Mesendoderm (in vitro differentiated cells): ENCODE results near the gene FTCD.

ENCODE experiments used
- DNase-seq: peaks from one replicate; pipeline ENCODE4 v3.0.0; 2013
- H2AK5ac ChIP-seq: 2 replicates; pipeline ENCODE4 v1.6.1; 2013; ENCODE audit warnings: low read length, inconsistent platforms
- H2BK120ac ChIP-seq: 2 replicates; pipeline ENCODE4 v1.6.1; 2013; ENCODE audit warnings: low read depth, mild to moderate bottlenecking, low read length, moderate library complexity, mixed read lengths
- H2BK15ac ChIP-seq: replicated peaks from 2 replicates; pipeline ENCODE4 v1.6.1; 2013; ENCODE audit warnings: low read depth, mild to moderate bottlenecking, moderate library complexity
- H2BK5ac ChIP-seq: 2 replicates; pipeline ENCODE4 v1.6.1; 2013; ENCODE audit warnings: low read length, inconsistent platforms
- H3K18ac ChIP-seq: 2 replicates; pipeline ENCODE4 v1.6.1; 2013; ENCODE audit warnings: mild to moderate bottlenecking, low read length, mixed read lengths
- H3K23ac ChIP-seq: one replicate; pipeline ENCODE4 v1.6.1; 2013; ENCODE audit warnings: low read length
- H3K27ac ChIP-seq: 2 replicates; pipeline ENCODE4 v1.5.1; 2013; ENCODE audit warnings: low read depth, mild to moderate bottlenecking, inconsistent platforms, low read length, moderate library complexity
- H3K27me3 ChIP-seq: 2 replicates; pipeline ENCODE4 v1.6.1; 2013; ENCODE audit warnings: low read length, control low read depth, mild to moderate bottlenecking, inconsistent platforms; ENCODE audit not compliant: insufficient read depth, poor library complexity
- H3K36me3 ChIP-seq: 2 replicates; pipeline ENCODE4 v1.6.1; 2013; ENCODE audit warnings: low read length, inconsistent platforms; ENCODE audit not compliant: control insufficient read depth, insufficient read depth
- H3K4ac ChIP-seq: one replicate; pipeline ENCODE4 v1.6.1; 2013; ENCODE audit warnings: low read depth, mild to moderate bottlenecking, low read length, moderate library complexity
- H3K4me1 ChIP-seq: 2 replicates; pipeline ENCODE4 v1.6.1; 2013; ENCODE audit warnings: low read depth, low read length, inconsistent platforms; ENCODE audit not compliant: control insufficient read depth
- H3K4me2 ChIP-seq: 2 replicates; pipeline ENCODE4 v1.6.1; 2013; ENCODE audit warnings: low read length
- H3K4me3 ChIP-seq: 2 replicates; pipeline ENCODE4 v1.5.1; 2013; ENCODE audit warnings: mild to moderate bottlenecking, low read length
- H3K56ac ChIP-seq: one replicate; pipeline ENCODE4 v1.6.1; 2013; ENCODE audit warnings: low read length
- H3K79me1 ChIP-seq: 2 replicates; pipeline ENCODE4 v1.6.1; 2013; ENCODE audit warnings: low read length, inconsistent platforms
- H3K79me2 ChIP-seq: 2 replicates; pipeline ENCODE4 v1.6.1; 2013; ENCODE audit warnings: mild to moderate bottlenecking, low read length; ENCODE audit not compliant: control insufficient read depth, insufficient read depth
- H3K9ac ChIP-seq: 2 replicates; pipeline ENCODE4 v1.6.1; 2013; ENCODE audit warnings: low read length, inconsistent platforms
- H4K5ac ChIP-seq: one replicate; pipeline ENCODE4 v1.6.1; 2013; ENCODE audit warnings: low read length
- H4K8ac ChIP-seq: one replicate; pipeline ENCODE4 v1.6.1; 2013; ENCODE audit warnings: low read depth, mild to moderate bottlenecking, control low read depth, low read length, moderate library complexity
- WGBS: extraction: QIAGEN DNeasy Blood & Tissue Kit; methylation state at CpG from one replicate; pipeline ENCODE4 v1.1.7; 2013; ENCODE audit warnings: low lambda C conversion rate, missing lambda C conversion rate; ENCODE audit not compliant: insufficient coverage; ENCODE audit errors: extremely low coverage; 5-methylcytosine and 5-hydroxymethylcytosine counted together

Gene FTCD

GRCh38 chr21:46168659-46169386 is 13.4 kb upstream of the FTCD start:
- H3K18ac ChIP-seq = no peak overlapping the region
- H3K56ac ChIP-seq = no peak overlapping the region
- H4K5ac ChIP-seq = no peak overlapping the region
- H3K4me1 ChIP-seq = no peaks in the 10 kb centered on the region
- no peak overlapping the region for H3K4me3 ChIP-seq
- no peaks in the 10 kb centered on the region for H3K36me3 ChIP-seq
- no peaks in the 10 kb centered on the region for H3K27me3 ChIP-seq
- H3K23ac ChIP-seq = no peak overlapping the region
- no peak overlapping the region for H3K27ac ChIP-seq
- no peak overlapping the region for H3K4me2 ChIP-seq
- peaks cover 8% of the 10 kb centered on the region for H3K79me1 ChIP-seq
- no peaks in the 10 kb centered on the region for H3K79me2 ChIP-seq
- H2BK15ac ChIP-seq = no peak overlapping the region
- no CpG with 5 or more reads among the region's 8 CpGs for WGBS
- no peak overlapping the region for H4K8ac ChIP-seq
- H2BK120ac ChIP-seq = no peak overlapping the region
- H2AK5ac ChIP-seq = no peak overlapping the region
- H3K4ac ChIP-seq = no peak overlapping the region
- no peak overlapping the region for H3K9ac ChIP-seq
- H2BK5ac ChIP-seq = no peak overlapping the region
- DNase-seq = no peak

DNA sequence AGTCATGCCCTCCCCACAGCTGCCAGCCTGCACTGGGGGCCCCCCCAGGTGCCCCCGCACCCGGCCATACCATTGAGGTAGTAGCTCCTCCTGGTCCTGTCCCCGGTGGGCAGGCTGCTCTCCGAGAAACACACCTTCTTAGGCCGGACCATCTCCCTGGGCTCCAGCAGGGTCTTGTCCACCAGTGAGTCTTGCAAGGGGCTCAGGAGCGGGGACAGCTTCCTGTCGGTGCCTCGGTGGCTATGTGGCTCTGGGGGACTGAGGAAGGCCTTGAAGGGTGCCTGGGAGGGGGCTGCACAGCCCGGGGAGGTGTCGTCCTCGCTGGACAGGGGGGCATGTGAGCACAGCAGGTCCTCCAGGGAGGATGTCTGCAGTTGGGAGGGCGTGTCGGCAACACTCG is 12.9 kb upstream of the FTCD start:
- H3K79me1 ChIP-seq = peaks cover 6% of the 10 kb centered on the region
- H4K5ac ChIP-seq = no peak overlapping the region
- no peak overlapping the region for H3K27ac ChIP-seq
- no peaks in the 10 kb centered on the region for H3K36me3 ChIP-seq
- H3K56ac ChIP-seq = no peak overlapping the region
- H2BK120ac ChIP-seq = no peak overlapping the region
- H3K4me1 ChIP-seq = no peaks in the 10 kb centered on the region
- H3K4me2 ChIP-seq = no peak overlapping the region
- H3K18ac ChIP-seq = no peak overlapping the region
- H3K4ac ChIP-seq = no peak overlapping the region
- H2BK15ac ChIP-seq = no peak overlapping the region
- H4K8ac ChIP-seq = no peak overlapping the region
- H3K9ac ChIP-seq = no peak overlapping the region
- no peaks in the 10 kb centered on the region for H3K27me3 ChIP-seq
- WGBS = no CpG with 5 or more reads among the region's 14 CpGs
- no peak overlapping the region for H2BK5ac ChIP-seq
- H3K23ac ChIP-seq = no peak overlapping the region
- no peak overlapping the region for H2AK5ac ChIP-seq
- H3K79me2 ChIP-seq = no peaks in the 10 kb centered on the region
- no peak overlapping the region for H3K4me3 ChIP-seq
- DNase-seq = no peak

DNA sequence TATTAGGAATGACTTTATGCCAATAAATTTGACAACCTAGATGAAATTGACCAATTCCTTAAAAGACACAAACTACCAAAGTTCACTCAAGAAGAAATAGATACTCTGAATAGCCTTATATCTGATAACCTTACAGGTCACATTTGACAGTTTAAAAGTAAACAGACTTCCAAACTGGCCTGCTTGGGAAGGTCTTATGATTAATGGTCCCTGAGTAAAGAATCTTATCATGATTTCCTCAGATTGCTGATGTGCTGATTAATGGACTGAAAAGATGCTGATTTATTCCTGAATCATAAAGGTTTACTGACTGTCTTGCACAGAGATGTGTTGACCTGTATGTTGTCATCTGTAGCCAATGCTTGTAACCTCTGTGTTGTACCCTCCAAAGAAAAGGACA is 9.7 kb upstream of the FTCD start:
- Histone ChIP-seq H3K23ac (no peak overlapping the region), H3K27me3 (no peaks in the 10 kb centered on the region), H3K4me2 (no peak overlapping the region), H3K4me3 (no peak overlapping the region), H3K4me1 (no peaks in the 10 kb centered on the region), H3K4ac (no peak overlapping the region), H3K18ac (no peak overlapping the region), H2BK15ac (no peak overlapping the region), H3K56ac (no peak overlapping the region), H3K79me1 (no peaks in the 10 kb centered on the region), H3K36me3 (no peaks in the 10 kb centered on the region), H3K79me2 (no peaks in the 10 kb centered on the region), H3K9ac (no peak overlapping the region), H4K8ac (no peak overlapping the region), H2BK5ac (no peak overlapping the region), H4K5ac (no peak overlapping the region), H2BK120ac (no peak overlapping the region), H2AK5ac (no peak overlapping the region), H3K27ac (no peak overlapping the region)
- no peak for DNase-seq

- H3K4me1 ChIP-seq = no peaks in the 10 kb centered on the region
- no peak overlapping the region for H3K23ac ChIP-seq
- no peak overlapping the region for H2BK120ac ChIP-seq
- H3K18ac ChIP-seq = no peak overlapping the region
- no peak overlapping the region for H2AK5ac ChIP-seq
- no peaks in the 10 kb centered on the region for H3K79me2 ChIP-seq
- H2BK5ac ChIP-seq = no peak overlapping the region
- H3K4me3 ChIP-seq = no peak overlapping the region
- H3K27me3 ChIP-seq = no peaks in the 10 kb centered on the region
- no peak overlapping the region for H4K5ac ChIP-seq
- no peak overlapping the region for H4K8ac ChIP-seq
- H3K36me3 ChIP-seq = no peaks in the 10 kb centered on the region
- H3K4me2 ChIP-seq = no peak overlapping the region
- H3K9ac ChIP-seq = no peak overlapping the region
- no peak overlapping the region for H3K4ac ChIP-seq
- no peak overlapping the region for H3K27ac ChIP-seq
- no peak for DNase-seq
- no CpG with 5 or more reads among the region's 4 CpGs for WGBS
- no peak overlapping the region for H3K56ac ChIP-seq
- no peak overlapping the region for H2BK15ac ChIP-seq
- H3K79me1 ChIP-seq = no peaks in the 10 kb centered on the region
Measured at GRCh38 chr21:46163380-46163779, 8.0 kb upstream of the FTCD start.

DNA sequence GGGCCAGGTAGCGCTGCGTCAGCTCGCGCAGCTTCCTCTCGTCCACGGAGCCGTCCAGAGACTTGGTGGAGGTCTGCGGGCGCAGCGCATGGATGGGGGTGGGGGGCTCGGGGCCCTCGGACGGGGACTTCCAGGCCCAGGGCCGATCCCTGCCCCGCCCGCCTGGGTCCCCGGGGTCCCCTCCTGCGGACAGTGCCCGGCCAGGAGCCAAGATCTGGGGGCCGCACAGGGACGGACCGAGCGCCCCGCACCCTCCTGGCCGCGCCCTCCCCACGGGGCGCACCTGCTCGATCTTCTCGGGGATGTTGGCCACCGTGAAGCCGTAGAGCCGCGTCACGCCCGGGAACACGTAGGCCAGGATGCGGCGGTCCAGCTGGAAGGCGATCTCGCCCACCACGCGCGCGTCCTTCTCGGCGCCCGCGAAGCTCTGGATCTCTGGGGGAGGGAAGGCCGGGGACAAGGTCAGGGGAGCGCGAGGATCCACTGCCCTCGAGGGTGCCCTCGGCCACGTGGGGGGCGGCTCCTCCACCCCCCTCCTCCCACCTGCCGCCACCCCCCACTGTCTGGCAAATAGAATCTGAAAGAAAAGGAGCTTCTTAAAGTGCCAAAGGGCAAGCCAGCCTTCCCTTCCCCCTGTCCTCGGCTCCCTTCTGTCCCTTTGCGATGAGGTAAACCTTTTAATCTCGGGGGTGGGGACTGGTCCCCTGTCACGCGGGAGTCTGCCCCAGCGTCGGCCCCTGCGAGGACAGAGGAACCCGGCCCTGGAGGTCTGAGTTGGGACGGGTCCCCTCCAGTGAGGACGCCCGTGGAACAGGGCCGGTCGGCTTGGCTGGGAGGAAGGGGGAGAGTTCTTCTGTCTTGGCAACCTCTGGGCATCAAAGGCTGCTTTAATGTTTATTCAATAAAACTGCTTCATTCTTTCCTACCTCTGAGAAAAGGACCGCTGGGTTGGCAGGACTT is 6.5 kb upstream of the FTCD start:
- Histone ChIP-seq H3K4me1 (no peaks in the 10 kb centered on the region), H2BK5ac (no peak overlapping the region), H3K4ac (no peak overlapping the region), H3K27ac (no peak overlapping the region), H3K23ac (no peak overlapping the region), H3K79me2 (no peaks in the 10 kb centered on the region), H3K79me1 (no peaks in the 10 kb centered on the region), H3K27me3 (no peaks in the 10 kb centered on the region), H4K8ac (no peak overlapping the region), H3K4me2 (no peak overlapping the region), H3K4me3 (no peak overlapping the region), H3K18ac (no peak overlapping the region), H2BK120ac (no peak overlapping the region), H3K9ac (no peak overlapping the region), H2BK15ac (no peak overlapping the region), H4K5ac (no peak overlapping the region), H3K36me3 (no peaks in the 10 kb centered on the region), H2AK5ac (no peak overlapping the region), H3K56ac (no peak overlapping the region)
- no CpG with 5 or more reads among the region's 72 CpGs for WGBS
- DNase-seq = no peak
